HG02623 (cell line): ENCODE data around the gene COL16A1.

Source experiments
- ATAC-seq: cut with Tn5 transposase; IDR thresholded peaks from one replicate; pipeline ENCODE4 v1.9.1; 2021; ENCODE audit warnings: moderate library complexity; ENCODE audit not compliant: unreplicated experiment

The COL16A1 gene

GRCh38 chr1:31689379-31689778 lies 14.4 kb downstream of the COL16A1 start:
- ATAC-seq, result no peak

GRCh38 chr1:31688233-31688918 lies 15.4 kb downstream of the COL16A1 start:
- no peak for ATAC-seq

GRCh38 chr1:31687601-31688000 lies 16.2 kb downstream of the COL16A1 start:
- no peak for ATAC-seq

- ATAC-seq, result no peak
These were observed 18.0 kb downstream of the COL16A1 start for GRCh38 chr1:31685795-31686194.

GRCh38 chr1:31683997-31684396 lies 19.8 kb downstream of the COL16A1 start:
- no peak for ATAC-seq

GRCh38 chr1:31681415-31681814 lies 22.4 kb downstream of the COL16A1 start:
- ATAC-seq, result no peak

- ATAC-seq, result no peak
These were observed 24.1 kb downstream of the COL16A1 start for GRCh38 chr1:31679676-31680230.

GRCh38 chr1:31679091-31679490 lies 24.7 kb downstream of the COL16A1 start:
- no peak for ATAC-seq

- no peak for ATAC-seq
These were observed 25.1 kb downstream of the COL16A1 start for GRCh38 chr1:31678681-31679080.

- no peak for ATAC-seq
These were observed 25.9 kb downstream of the COL16A1 start for GRCh38 chr1:31677949-31678348.

GRCh38 chr1:31677401-31677800 lies 26.4 kb downstream of the COL16A1 start:
- ATAC-seq, result no peak

- ATAC-seq, result no peak
These were observed 28.1 kb downstream of the COL16A1 start for GRCh38 chr1:31675756-31676155.

GRCh38 chr1:31675161-31675560 lies 28.7 kb downstream of the COL16A1 start:
- ATAC-seq, result no peak

- ATAC-seq, result no peak
These were observed 29.2 kb downstream of the COL16A1 start for GRCh38 chr1:31674626-31675025.

- no peak for ATAC-seq
These were observed 30.4 kb downstream of the COL16A1 start for GRCh38 chr1:31673433-31673832.

- ATAC-seq, result no peak
These were observed 30.8 kb downstream of the COL16A1 start for GRCh38 chr1:31672986-31673385.

GRCh38 chr1:31671561-31672201 lies 32.1 kb downstream of the COL16A1 start:
- no peak for ATAC-seq

GRCh38 chr1:31671147-31671546 lies 32.7 kb downstream of the COL16A1 start:
- ATAC-seq, result no peak

GRCh38 chr1:31670593-31670964 lies 33.2 kb downstream of the COL16A1 start:
- ATAC-seq, result no peak

- no peak for ATAC-seq
These were observed 33.8 kb downstream of the COL16A1 start for GRCh38 chr1:31669786-31670592.

GRCh38 chr1:31669433-31669785 lies 34.4 kb downstream of the COL16A1 start:
- no peak for ATAC-seq
